ENCODE results near the gene SNRNP48.

SNRNP48 gene

DNA sequence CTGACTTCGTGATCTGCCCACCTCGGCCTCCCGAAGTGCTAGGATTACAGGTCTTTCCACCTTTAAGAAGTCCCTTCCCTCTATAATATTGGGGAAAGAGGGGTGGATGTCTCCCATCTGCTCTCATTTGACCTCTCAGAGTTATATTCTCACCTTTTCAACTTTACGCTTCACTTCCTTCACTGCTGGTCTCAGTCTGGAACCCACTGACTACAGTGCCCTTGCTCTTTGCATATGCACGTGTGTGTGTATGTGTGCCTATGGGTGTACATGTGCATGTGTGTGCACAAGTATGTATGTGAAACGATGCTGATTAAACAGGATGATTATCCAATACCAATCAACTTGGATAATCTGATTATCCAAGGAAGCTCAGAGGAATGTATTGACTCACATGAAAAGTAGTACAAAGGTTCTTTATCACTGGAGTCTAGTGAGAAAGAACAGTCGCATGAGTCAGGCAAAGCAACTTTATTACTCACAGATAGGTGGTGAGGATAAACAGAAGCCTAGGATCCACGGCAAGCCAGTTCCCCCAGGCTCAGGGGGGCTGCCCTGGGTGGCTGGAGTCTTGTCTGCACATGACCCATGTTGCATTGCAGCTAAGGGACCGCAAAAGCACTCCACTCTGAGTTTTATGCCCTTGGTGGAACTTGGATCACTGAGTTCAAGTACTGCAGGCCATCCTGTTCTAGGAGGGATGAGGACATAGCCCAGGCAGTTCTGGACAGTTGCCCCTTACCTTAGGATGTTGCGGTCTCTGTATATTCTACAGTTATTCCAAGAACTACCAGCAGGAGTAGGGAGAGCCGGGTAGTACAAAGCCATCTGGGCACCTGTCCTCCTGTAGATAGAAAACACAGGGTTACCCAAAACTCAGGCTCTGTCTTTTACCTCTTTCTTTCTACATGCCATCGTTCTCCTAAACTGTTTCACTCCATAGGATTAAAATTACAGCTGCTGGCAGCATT lies 50.9 kb downstream of the SNRNP48 start:
- no peak for DNase-seq (ENCODE audit: low read depth, low spot score)

DNA sequence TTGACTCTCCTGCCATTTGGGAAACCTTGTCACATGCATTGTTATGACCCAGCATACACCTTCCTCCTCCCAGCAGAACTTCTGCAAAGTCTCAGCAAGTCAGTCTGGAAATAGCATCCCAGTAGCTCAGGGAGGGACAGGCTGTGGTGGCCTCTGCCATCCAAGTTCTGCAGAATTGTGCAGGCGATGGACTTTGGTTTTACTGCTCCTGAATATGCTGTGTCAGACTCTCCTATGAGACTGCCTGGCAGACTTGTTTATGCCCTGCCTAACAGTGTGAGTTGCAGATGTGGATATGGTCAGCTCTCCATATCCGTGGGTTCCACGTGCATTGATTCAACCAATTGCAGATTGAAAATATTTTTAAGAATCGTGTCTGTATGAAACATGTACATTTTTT lies 52.8 kb downstream of the SNRNP48 start:
- DNase-seq (ENCODE audit: low read depth, low spot score): no peak

DNA sequence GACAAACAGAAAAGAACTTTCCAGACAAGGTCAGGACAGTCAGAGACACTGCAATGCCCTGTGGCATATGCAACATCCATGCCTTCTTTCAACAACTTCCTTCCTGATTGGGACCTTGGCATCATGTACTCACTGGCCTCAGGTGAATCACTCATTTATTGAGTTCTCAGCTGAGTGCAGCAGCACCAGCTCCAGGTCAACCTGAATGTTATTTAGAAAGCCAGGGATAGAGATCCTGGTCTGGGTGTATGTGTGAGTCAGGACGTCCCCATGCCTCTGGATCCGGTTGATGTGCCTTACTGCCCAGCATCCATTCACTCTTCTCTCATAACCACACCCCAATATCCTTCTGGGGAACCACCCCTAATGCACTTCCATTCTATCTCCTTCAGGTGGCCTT lies 54.4 kb downstream of the SNRNP48 start:
- no peak for DNase-seq (ENCODE audit: low read depth, low spot score)

DNA sequence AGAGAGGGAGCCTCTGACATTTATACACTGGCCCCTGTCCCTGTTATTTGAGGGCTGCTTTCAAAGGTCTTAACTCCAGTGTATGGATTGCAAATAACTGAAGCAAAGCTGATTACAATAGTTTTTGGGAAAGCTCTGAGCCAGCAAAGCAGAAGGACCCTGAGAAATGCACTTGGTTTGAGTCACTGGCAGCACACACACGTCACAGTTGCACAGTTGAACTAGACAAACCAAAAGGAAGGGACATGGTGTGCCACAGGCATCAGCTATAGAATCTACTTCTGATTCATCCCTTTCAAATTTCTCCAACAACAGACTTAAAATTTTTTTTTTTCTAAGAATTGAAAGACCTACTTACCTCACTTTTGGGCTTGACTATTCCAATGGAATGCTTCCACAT lies 56.4 kb downstream of the SNRNP48 start:
- DNase-seq (ENCODE audit: low read depth, low spot score): no peak

DNA sequence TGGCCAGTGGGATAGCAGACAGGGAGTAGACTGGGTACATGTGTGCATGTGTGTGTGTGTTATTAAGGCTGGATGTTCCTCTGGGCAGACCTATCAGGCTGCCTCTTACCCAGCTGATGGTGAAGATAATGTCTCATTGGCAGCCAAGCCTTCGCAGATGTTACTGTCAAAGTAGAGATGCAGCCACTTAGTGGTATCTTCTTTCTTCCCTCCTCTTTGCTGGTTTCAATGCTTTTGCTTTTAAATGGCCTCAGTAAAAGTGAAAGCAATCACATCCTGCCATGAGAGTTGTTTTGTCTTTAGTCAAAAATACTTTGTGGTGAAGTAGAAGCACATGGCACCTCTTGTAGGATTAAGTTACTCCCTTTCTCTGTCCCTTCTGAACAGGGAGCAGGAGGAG lies 57.5 kb downstream of the SNRNP48 start:
- no peak for DNase-seq (ENCODE audit: low read depth, low spot score)

DNA sequence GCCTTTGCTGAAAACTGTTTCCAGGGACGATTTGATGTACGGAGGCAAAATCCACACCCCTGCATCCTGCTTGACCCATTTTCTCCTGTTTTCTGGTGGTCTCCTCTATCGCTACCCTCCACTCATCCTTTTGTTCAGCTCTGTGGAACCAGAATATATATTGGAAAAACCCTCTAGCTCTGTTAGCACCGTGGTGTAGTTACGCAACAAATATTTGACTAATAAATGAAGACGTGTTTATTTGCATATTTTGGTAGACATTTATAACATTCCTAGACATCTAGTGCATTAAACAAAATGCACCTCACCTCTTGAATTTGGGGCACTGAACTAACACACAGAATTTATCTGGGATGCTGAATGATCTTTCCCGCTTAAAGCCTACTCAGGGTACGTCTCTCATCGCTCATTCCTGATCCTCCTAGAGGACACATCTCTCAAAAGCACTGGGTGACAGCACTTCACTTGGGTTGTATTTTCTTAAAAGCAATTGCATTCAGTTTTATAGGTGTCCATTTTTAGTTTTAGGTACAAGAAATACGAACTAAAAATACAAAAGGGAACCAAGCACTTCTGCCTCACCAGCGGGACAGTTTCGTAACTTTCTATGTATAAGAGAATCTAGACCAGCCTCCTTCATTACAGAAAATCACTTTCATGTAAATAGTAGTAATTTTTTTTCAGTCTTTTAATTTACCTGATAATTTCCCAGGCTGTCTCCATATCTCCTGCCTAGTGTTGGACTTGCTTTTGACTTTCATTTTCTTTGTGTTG lies 59.2 kb downstream of the SNRNP48 start:
- DNase-seq (ENCODE audit: low read depth, low spot score): no peak

DNA sequence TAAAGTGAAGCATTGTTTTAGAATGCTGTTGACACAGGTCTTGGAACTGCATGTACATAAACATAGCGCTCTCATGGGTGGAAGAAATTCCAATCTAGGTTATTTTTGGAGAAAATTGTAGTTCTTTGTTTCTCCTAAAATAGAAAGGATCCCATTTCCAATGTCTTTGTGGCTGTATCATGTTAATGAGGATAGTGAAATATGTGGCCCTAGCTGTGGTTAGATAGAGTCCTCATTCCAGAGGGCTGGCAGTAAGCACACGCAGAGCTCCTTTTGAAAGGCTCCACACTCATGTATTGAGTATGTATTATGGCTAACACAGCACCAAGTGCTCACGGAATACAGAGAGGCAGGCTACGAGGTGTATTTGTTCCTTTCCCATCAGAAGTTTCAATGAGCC lies 60.9 kb downstream of the SNRNP48 start:
- DNase-seq (ENCODE audit: low read depth, low spot score): no peak

DNA sequence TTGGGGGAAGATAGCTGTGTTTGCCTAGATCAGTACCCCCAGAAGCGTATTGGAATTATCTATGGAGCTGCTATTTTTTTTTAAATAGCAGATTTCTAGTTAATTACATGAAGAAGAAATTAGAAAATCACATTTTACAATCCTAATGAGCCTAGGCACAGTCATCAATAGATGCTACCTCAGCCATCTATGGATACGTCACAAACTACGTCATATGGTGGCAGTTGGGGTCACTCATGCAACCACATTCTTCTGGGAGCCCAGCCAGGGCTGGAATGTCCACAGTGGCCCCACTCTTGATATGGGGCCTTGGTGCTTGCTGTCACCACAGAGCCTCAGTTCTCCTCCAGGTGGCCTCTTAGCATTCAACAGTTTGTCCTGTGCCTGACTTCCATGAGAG lies 63.0 kb downstream of the SNRNP48 start:
- no peak for DNase-seq (ENCODE audit: low read depth, low spot score)

DNA sequence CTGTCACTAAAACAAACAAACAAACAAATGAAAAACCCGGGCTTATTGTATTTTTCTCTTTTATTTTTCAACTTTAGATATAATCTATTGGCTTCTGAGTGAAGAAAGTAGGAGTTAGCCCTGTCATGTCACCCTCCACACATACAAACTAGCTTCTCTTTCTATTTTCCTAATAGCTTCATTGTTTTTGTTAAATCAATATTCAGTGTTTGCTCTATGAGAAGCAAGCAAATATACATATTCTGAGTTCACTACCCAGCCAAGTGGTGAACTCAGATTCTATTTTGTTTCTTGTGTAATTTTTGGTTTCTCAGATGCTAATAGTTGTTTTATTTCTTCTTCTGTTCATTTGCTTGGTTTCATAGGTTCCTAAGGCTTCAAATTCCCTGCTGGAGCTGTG lies 66.4 kb downstream of the SNRNP48 start:
- DNase-seq (ENCODE audit: low read depth, low spot score): no peak

DNA sequence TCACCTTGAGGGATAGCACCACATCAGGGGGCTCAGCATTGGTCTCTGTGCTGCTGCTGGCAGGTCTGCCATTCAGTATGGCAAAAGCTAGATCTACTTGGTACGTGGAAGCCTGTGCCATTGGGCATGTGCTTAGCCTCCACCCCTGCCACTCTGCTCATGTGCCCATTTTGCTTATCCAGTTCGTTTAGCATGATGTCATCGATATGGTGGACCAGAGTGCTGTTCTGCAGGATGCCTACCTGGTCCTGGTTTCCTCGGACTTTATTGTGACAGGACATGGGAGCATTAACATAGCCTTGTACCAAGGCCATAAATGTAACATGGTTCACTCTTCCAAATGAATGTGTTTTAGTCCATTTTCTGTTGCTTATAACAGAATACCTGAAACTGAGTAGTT lies 68.5 kb downstream of the SNRNP48 start:
- no peak for DNase-seq (ENCODE audit: low read depth, low spot score)

DNA sequence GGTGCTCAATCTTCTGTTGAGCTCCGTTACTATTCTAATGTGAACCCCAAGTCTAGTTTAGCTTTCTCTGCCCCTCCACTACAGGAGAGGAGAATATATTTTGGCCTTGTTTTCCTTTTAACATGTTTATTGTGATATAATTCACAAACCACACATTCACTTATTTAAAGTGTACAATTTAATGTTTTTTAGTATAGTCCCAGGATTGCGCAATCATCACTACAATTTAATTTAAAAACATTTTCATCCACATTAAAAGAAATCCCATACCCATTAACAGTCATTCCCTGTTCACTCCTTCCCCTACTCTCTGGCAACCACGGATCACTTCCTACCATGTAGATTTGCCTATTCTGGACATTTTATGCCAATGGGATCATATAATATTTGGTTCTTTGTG lies 71.4 kb downstream of the SNRNP48 start:
- DNase-seq (ENCODE audit: low read depth, low spot score): no peak

All from brain pericyte (primary cell).